WTC11 (cell line): ENCODE measurements around the gene FMNL3. TPM values are rescaled to one million over a fixed set of nuclear protein-coding genes. Genes with fewer than 3 reads are reported as not detected.

ENCODE experiments used
- ATAC-seq: fragments of 200-7000 bp; cut with Tn5 transposase; 2 replicates; pipeline ENCODE4 v1.10.0; 2021; ENCODE audit warnings: mild to moderate bottlenecking, moderate library complexity
- CTCF ChIA-PET: fragments of 300-600 bp; sonication (Branson Sonifier 250); formaldehyde crosslinking; loops from one replicate; lab custom pipeline; 2021; ENCODE audit warnings: antibody characterized with exemption; lab: Charles Lee
- POLR2A ChIA-PET: fragments of 350-600 bp; sonication (Branson Sonifier 250); formaldehyde crosslinking; loops from one replicate; lab custom pipeline; 2021; ENCODE audit warnings: antibody characterized with exemption; lab: Charles Lee
- DNase-seq: peaks from one replicate; pipeline ENCODE4 v3.0.0; 2021; ENCODE audit warnings: low spot score
- H3K27ac Mint-ChIP-seq: 2 replicates; pipeline ENCODE4 v1.8.0; 2021; ENCODE audit warnings: mixed read lengths
- H3K27me3 Mint-ChIP-seq: 2 replicates; pipeline ENCODE4 v1.8.0; 2021; ENCODE audit warnings: low read depth, mild to moderate bottlenecking, moderate library complexity, mixed read lengths
- H3K36me3 Mint-ChIP-seq: 2 replicates; pipeline ENCODE4 v1.8.0; 2021; ENCODE audit warnings: mixed read lengths
- H3K4me1 Mint-ChIP-seq: 2 replicates; pipeline ENCODE4 v1.8.0; 2022; ENCODE audit warnings: mixed read lengths
- H3K4me3 Mint-ChIP-seq: 2 replicates; pipeline ENCODE4 v1.8.0; 2021; ENCODE audit warnings: mild to moderate bottlenecking, moderate library complexity, mixed read lengths
- H3K9me3 Mint-ChIP-seq: 2 replicates; pipeline ENCODE4 v1.8.0; 2021; ENCODE audit warnings: mixed read lengths
- AR ChIP-seq: fragments of 250-450 bp; sonication (Bioruptor Pico); IDR thresholded peaks from 2 replicates; pipeline ENCODE4 v1.9.0; 2021; ENCODE audit warnings: mild to moderate bottlenecking
- CDX4 ChIP-seq: fragments of 250-450 bp; sonication (Bioruptor Pico); IDR thresholded peaks from 2 replicates; pipeline ENCODE4 v1.9.0; 2021; ENCODE audit warnings: moderate library complexity, mild to moderate bottlenecking, inconsistent platforms, borderline replicate concordance
- FOXJ3 ChIP-seq: sonication (generic); formaldehyde crosslinking; IDR thresholded peaks from 2 replicates; pipeline ENCODE4 v1.9.0; 2021; ENCODE audit warnings: missing genetic modification reagents, mild to moderate bottlenecking, borderline replicate concordance
- GABPB1 ChIP-seq: sonication (generic); formaldehyde crosslinking; IDR thresholded peaks from 2 replicates; pipeline ENCODE4 v1.8.1; 2023; ENCODE audit warnings: mild to moderate bottlenecking, missing genetic modification reagents
- NFE2L1 ChIP-seq: sonication (generic); formaldehyde crosslinking; IDR thresholded peaks from 2 replicates; pipeline ENCODE4 v1.8.1; 2023; ENCODE audit warnings: missing genetic modification reagents
- SMAD3 ChIP-seq: sonication (generic); formaldehyde crosslinking; IDR thresholded peaks from 2 replicates; pipeline ENCODE4 v1.8.0; 2022; ENCODE audit warnings: missing genetic modification reagents, mild to moderate bottlenecking, borderline replicate concordance
- STAT6 ChIP-seq: sonication (generic); formaldehyde crosslinking; conservative IDR thresholded peaks from 2 replicates; pipeline ENCODE4 v1.8.1; 2023; ENCODE audit warnings: mild to moderate bottlenecking, low read depth, missing genetic modification reagents, moderate library complexity
- TCF7 ChIP-seq: sonication (generic); formaldehyde crosslinking; IDR thresholded peaks from 2 replicates; pipeline ENCODE4 v1.8.0; 2022; ENCODE audit warnings: mild to moderate bottlenecking, low read depth, missing genetic modification reagents, moderate library complexity
- ZNF232 ChIP-seq: sonication (generic); formaldehyde crosslinking; IDR thresholded peaks from 2 replicates; pipeline ENCODE4 v1.8.0; 2022; ENCODE audit warnings: mild to moderate bottlenecking, missing genetic modification reagents
- total RNA-seq: library from RNA; stranded (reverse); gene quantifications from 3 replicates; pipeline ENCODE4 v1.2.3, GENCODE V29; 2021
- TF ChIP-seq, protein P1 (sequence below): sonication (generic); formaldehyde crosslinking; IDR thresholded peaks from 2 replicates; pipeline ENCODE4 v1.8.0; 2022; ENCODE audit warnings: mild to moderate bottlenecking, missing genetic modification reagents
- TF ChIP-seq, protein P2 (sequence below): sonication (generic); formaldehyde crosslinking; IDR thresholded peaks from 2 replicates; pipeline ENCODE4 v1.8.1; 2022; ENCODE audit warnings: low read depth, missing genetic modification reagents, borderline replicate concordance

Gene FMNL3
- total RNA-seq, 1 experiment from 2014 or later = 19.3 TPM

- ATAC-seq (no peak), DNase-seq (no peak)
- no peaks in the 10 kb centered on the region for H3K9me3 Mint-ChIP-seq
- ChIA-PET POLR2A (interaction anchor here (1.3 to 1.4 kb wide), 2 partner anchors 9 to 16 kb away, joined by 3 to 5 read pairs; no protein-coding TSS in a partner anchor), CTCF (interaction anchor here (0.8 to 4.7 kb wide), 6 partner anchors 14 to 109 kb away, joined by 3 to 22 read pairs (median 4); partner anchors contain the start of gene TMBIM6)
- H3K4me3 Mint-ChIP-seq = no peak overlapping the region
- peaks cover 24% of the 10 kb centered on the region for H3K4me1 Mint-ChIP-seq
- no peaks in the 10 kb centered on the region for H3K27me3 Mint-ChIP-seq
- H3K27ac Mint-ChIP-seq = no peak overlapping the region
- TF ChIP-seq AR (CRISPR knock-in tag) = no peak
- TF ChIP-seq, protein P1, sequence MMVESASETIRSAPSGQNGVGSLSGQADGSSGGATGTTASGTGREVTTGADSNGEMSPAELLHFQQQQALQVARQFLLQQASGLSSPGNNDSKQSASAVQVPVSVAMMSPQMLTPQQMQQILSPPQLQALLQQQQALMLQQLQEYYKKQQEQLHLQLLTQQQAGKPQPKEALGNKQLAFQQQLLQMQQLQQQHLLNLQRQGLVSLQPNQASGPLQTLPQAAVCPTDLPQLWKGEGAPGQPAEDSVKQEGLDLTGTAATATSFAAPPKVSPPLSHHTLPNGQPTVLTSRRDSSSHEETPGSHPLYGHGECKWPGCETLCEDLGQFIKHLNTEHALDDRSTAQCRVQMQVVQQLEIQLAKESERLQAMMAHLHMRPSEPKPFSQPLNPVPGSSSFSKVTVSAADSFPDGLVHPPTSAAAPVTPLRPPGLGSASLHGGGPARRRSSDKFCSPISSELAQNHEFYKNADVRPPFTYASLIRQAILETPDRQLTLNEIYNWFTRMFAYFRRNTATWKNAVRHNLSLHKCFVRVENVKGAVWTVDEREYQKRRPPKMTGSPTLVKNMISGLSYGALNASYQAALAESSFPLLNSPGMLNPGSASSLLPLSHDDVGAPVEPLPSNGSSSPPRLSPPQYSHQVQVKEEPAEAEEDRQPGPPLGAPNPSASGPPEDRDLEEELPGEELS (CRISPR knock-in tag) = no peak
- TF ChIP-seq ZNF232 (CRISPR knock-in tag) = no peak
- no peak for TF ChIP-seq NFE2L1
- no peak for TF ChIP-seq GABPB1 (CRISPR knock-in tag)
- TF ChIP-seq TCF7 (CRISPR knock-in tag) = no peak
- TF ChIP-seq CDX4 (CRISPR knock-in tag) = no peak
- no peak for TF ChIP-seq FOXJ3 (CRISPR knock-in tag)
- TF ChIP-seq SMAD3 (CRISPR knock-in tag) = no peak
- TF ChIP-seq, protein P2, sequence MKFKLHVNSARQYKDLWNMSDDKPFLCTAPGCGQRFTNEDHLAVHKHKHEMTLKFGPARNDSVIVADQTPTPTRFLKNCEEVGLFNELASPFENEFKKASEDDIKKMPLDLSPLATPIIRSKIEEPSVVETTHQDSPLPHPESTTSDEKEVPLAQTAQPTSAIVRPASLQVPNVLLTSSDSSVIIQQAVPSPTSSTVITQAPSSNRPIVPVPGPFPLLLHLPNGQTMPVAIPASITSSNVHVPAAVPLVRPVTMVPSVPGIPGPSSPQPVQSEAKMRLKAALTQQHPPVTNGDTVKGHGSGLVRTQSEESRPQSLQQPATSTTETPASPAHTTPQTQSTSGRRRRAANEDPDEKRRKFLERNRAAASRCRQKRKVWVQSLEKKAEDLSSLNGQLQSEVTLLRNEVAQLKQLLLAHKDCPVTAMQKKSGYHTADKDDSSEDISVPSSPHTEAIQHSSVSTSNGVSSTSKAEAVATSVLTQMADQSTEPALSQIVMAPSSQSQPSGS (CRISPR knock-in tag) = no peak
- no peaks in the 10 kb centered on the region for H3K36me3 Mint-ChIP-seq
Measured at GRCh38 chr12:49689237-49689636, 18.0 kb downstream of the FMNL3 start.

DNA sequence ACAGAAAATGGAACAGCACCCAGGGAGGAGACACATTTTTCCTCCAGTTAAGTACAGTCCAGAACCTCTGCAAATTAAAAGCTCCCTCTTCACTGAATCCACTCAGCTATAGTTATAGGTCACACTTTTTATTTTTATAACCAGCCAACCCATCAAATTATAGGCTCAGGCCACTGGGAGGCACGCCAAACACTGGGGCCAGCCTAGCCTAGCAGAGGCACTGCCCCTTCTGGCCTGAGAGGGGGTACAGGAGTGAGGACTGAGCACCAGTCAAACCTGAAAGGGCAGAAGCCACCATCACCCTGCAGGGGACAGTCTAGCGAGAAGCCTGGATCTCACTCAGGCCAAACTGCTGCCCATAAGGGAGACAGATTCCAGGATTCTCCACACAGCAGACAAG is 19.3 kb downstream of the FMNL3 start:
- peak; percentile 97 for ATAC-seq
- no peaks in the 10 kb centered on the region for H3K36me3 Mint-ChIP-seq
- H3K4me3 Mint-ChIP-seq = no peak overlapping the region
- peak; percentile 36 for DNase-seq
- no peak overlapping the region for H3K27ac Mint-ChIP-seq
- H3K9me3 Mint-ChIP-seq = no peaks in the 10 kb centered on the region
- no peaks in the 10 kb centered on the region for H3K27me3 Mint-ChIP-seq
- TF ChIP-seq STAT6 (CRISPR knock-in tag) = no peak
- peaks cover 21% of the 10 kb centered on the region for H3K4me1 Mint-ChIP-seq
- CTCF ChIA-PET = interaction anchor here (2.3 to 4.7 kb wide), 3 partner anchors 11 to 53 kb away, joined by 8 to 22 read pairs (median 9); partner anchors contain the start of gene TMBIM6
- POLR2A ChIA-PET = no interaction called here
